Gastrocnemius medialis (tissue), 4 donors: ENCODE measurements around the gene PLSCR2. TPM values are rescaled to one million over a fixed set of nuclear protein-coding genes. Genes with fewer than 3 reads are reported as not detected.

Experiments
- ATAC-seq, 2 donors: fragments of 150-250 bp; one replicate each; pipeline ENCODE4 v1.9.1; 2016
- DNase-seq, 2 donors: peaks; one replicate each; pipeline ENCODE4 v3.0.0-alpha.2; 2019
- H3K27ac ChIP-seq, 4 donors: fragments of 200-600 bp; sonication (generic); 1 replicate in 1 of 4; 2 replicates in 3 of 4; pipeline ENCODE4 v1.5.1; 2016 to 2018; ENCODE audit warnings: mild to moderate bottlenecking in 2 of 4, moderate library complexity in 1 of 4
- H3K27me3 ChIP-seq, 3 donors: fragments of 200-600 bp; sonication (generic) in 2 of 3; 1 replicate in 1 of 3; 2 replicates in 2 of 3; pipeline versions ENCODE4 v1.5.1 to v1.6.0; 2016 to 2019; ENCODE audit warnings: mild to moderate bottlenecking in 1 of 3, moderate library complexity in 1 of 3
- H3K36me3 ChIP-seq, 2 donors: fragments of 200-600 bp; sonication (generic) in 1 of 2; one replicate each; pipeline ENCODE4 v1.5.1; 2017 to 2018
- H3K4me1 ChIP-seq, 2 donors: fragments of 200-600 bp; sonication (generic) in 1 of 2; one replicate each; pipeline ENCODE4 v1.5.1; 2016 to 2017; ENCODE audit warnings: mild to moderate bottlenecking in 2 of 2
- H3K4me3 ChIP-seq, 4 donors: fragments of 200-600 bp; sonication (generic) in 3 of 4; 1 replicate in 1 of 4; 2 replicates in 3 of 4; pipeline ENCODE4 v1.5.1; 2016 to 2019; ENCODE audit warnings: mild to moderate bottlenecking in 2 of 4
- H3K9me3 ChIP-seq, 3 donors: fragments of 200-600 bp; sonication (generic) in 2 of 3; 1 replicate in 1 of 3; 2 replicates in 2 of 3; pipeline ENCODE4 v1.5.1; 2016 to 2019
- CTCF ChIP-seq, 5 experiments: fragments of 450-650 bp in 3 of 5; fragments of 200-600 bp in 2 of 5; sonication (generic) in 2 of 5; IDR thresholded peaks in 4 of 5; conservative IDR thresholded peaks in 1 of 5; 1 replicate in 4 of 5; 2 replicates in 1 of 5; pipeline ENCODE4 v1.5.1; 2016 to 2019; ENCODE audit warnings: antibody characterized with exemption in 5 of 5, mild to moderate bottlenecking in 3 of 5, moderate library complexity in 3 of 5
- POLR2A ChIP-seq, 2 donors: fragments of 450-650 bp; IDR thresholded peaks; one replicate each; pipeline ENCODE4 v1.6.1; 2017; ENCODE audit warnings: antibody characterized with exemption in 2 of 2, mild to moderate bottlenecking in 2 of 2, moderate library complexity in 2 of 2
- in situ Hi-C, 4 donors: fragments of 200-750 bp; cut with MboI; loops; one replicate each; pipeline versions ENCODE4 v1.15.0 to v1.8.0; 2017; ENCODE audit warnings: low sequenced_read_pairs in 4 of 4
- intact Hi-C: fragments of 100-400 bp; cut with DNase I; formaldehyde crosslinking; loops from one replicate; pipeline ENCODE4 v1.15.1; 2023; ENCODE audit warnings: low total_unique reads
- total RNA-seq, 4 donors: library from RNA; depleted of rRNA; stranded (reverse); fragments of >200 nt; gene quantifications; one replicate each; pipeline versions ENCODE4 v1.1.0 to v1.2.3, GENCODE V29; 2016

The PLSCR2 gene
- total RNA-seq, 4 donors from 2014 or later = not detected

DNA sequence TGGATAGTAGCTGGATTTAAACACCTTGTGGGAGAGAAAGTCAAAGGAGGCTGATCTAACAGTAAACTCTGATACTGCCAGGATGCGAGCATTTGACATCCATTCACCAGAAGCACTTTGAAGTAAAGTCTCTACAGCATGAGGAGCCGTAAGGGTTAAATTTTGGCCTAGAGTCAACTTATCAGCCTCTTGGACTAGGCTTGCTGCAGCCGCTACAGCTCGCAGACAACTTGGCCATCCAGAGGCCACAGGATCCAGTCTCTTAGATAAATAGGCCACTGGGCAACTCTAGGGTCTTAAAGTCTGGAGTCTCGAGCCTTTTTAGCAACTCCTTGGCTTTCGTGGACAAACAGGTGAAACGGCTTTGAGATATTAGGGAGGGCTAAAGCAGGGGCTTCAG, 61.4 kb downstream of the PLSCR2 start:
- H3K27me3 ChIP-seq = no peaks in the 10 kb centered on the region
- TF ChIP-seq POLR2A (IDR thresholded peaks at IDR 0.05) (no peak), CTCF (IDR thresholded peaks at IDR 0.05 in 4 of 5, conservative IDR thresholded peaks at IDR 0.05 in 1 of 5) (no peak)
- intact Hi-C loops (no loop called here), in situ Hi-C loops (no loop called here)
- no peak for ATAC-seq
- H3K27ac ChIP-seq = no peak overlapping the region
- H3K4me3 ChIP-seq = no peak overlapping the region
- no peak for DNase-seq
- H3K4me1 ChIP-seq = no peaks in the 10 kb centered on the region
- H3K9me3 ChIP-seq = no peaks in the 10 kb centered on the region
- H3K36me3 ChIP-seq = no peaks in the 10 kb centered on the region

DNA sequence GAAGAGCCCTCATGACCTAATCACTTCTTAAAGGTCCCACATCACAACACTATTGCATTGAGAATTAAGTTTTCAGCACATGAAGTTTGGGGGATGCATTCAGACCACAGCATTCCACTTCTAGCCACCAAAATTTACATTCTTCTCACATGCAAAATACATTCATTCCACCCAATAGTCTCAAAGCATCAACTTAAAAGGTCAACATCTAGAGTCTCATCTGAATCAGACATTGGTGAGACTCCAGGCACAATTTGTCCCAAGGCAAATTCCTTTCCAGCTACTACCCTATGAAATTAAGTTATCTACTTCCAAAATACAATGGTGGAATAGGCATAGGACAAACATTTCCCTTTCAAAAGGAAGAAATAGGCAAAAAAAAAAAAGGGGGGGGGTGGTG, 64.9 kb downstream of the PLSCR2 start:
- intact Hi-C loops (no loop called here), in situ Hi-C loops (no loop called here)
- Histone ChIP-seq H3K4me1 (no peaks in the 10 kb centered on the region), H3K4me3 (no peak overlapping the region), H3K27ac (no peak overlapping the region), H3K9me3 (no peaks in the 10 kb centered on the region), H3K27me3 (no peaks in the 10 kb centered on the region), H3K36me3 (no peaks in the 10 kb centered on the region)
- TF ChIP-seq CTCF (IDR thresholded peaks at IDR 0.05 in 4 of 5, conservative IDR thresholded peaks at IDR 0.05 in 1 of 5) (no peak), POLR2A (IDR thresholded peaks at IDR 0.05) (no peak)
- no peak for DNase-seq
- no peak for ATAC-seq

DNA sequence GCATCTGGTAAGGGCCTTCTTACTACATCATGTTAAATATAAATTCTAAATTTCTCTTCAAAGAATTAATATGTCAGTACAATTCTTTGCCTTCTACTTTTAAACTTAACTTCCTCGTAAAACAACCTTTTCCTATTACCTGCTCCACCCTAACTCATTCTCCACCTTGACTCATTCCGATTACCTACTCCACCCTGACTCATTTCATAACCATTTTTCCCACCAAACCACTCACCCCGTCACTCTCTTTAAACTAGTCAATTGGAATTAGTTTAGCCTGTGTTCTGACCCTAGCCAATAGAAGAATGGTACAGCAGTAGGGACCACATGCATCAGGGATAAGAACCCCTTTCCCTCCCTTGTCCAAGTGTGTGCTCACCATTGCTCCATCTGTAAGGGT, 65.6 kb downstream of the PLSCR2 start:
- ATAC-seq = no peak

GRCh38 chr3:146396792-146397191, 72.6 kb downstream of the PLSCR2 start:
- intact Hi-C loops (no loop called here), in situ Hi-C loops (no loop called here)
- no peaks in the 10 kb centered on the region for H3K36me3 ChIP-seq
- ATAC-seq (no peak), DNase-seq (no peak)
- TF ChIP-seq CTCF (IDR thresholded peaks at IDR 0.05 in 4 of 5, conservative IDR thresholded peaks at IDR 0.05 in 1 of 5) (no peak), POLR2A (IDR thresholded peaks at IDR 0.05) (no peak)
- no peaks in the 10 kb centered on the region for H3K27me3 ChIP-seq
- no peak overlapping the region for H3K4me3 ChIP-seq
- no peak overlapping the region for H3K27ac ChIP-seq
- H3K9me3 ChIP-seq = no peaks in the 10 kb centered on the region
- H3K4me1 ChIP-seq = no peaks in the 10 kb centered on the region

More for the DNA sequence above, 65.6 kb downstream of the PLSCR2 start:
- TF ChIP-seq CTCF (IDR thresholded peaks at IDR 0.05 in 4 of 5, conservative IDR thresholded peaks at IDR 0.05 in 1 of 5) (no peak), POLR2A (IDR thresholded peaks at IDR 0.05) (no peak)
- in situ Hi-C loops = no loop called here
- no peaks in the 10 kb centered on the region for H3K27me3 ChIP-seq
- no peak overlapping the region for H3K27ac ChIP-seq
- H3K4me1 ChIP-seq = no peaks in the 10 kb centered on the region
- H3K9me3 ChIP-seq = no peaks in the 10 kb centered on the region
- no peak for DNase-seq
- intact Hi-C loops = no loop called here
- H3K4me3 ChIP-seq = no peak overlapping the region
- H3K36me3 ChIP-seq = no peaks in the 10 kb centered on the region

- Histone ChIP-seq H3K36me3 (no peaks in the 10 kb centered on the region), H3K27ac (no peak overlapping the region), H3K9me3 (no peaks in the 10 kb centered on the region), H3K27me3 (no peaks in the 10 kb centered on the region), H3K4me1 (no peaks in the 10 kb centered on the region), H3K4me3 (no peak overlapping the region)
- ATAC-seq (no peak), DNase-seq (no peak)
- in situ Hi-C loops (no loop called here), intact Hi-C loops (no loop called here)
- no peak for TF ChIP-seq POLR2A (IDR thresholded peaks at IDR 0.05)
These were observed 74.2 kb downstream of the PLSCR2 start for GRCh38 chr3:146395164-146395563.
